ENCODE data around the gene CD36. TPM values are rescaled to one million over a fixed set of nuclear protein-coding genes. Genes with fewer than 3 reads are reported as not detected.

Gene CD36
- polyA plus RNA-seq, 1 donor from 2014 or later = 0.31 TPM

DNA sequence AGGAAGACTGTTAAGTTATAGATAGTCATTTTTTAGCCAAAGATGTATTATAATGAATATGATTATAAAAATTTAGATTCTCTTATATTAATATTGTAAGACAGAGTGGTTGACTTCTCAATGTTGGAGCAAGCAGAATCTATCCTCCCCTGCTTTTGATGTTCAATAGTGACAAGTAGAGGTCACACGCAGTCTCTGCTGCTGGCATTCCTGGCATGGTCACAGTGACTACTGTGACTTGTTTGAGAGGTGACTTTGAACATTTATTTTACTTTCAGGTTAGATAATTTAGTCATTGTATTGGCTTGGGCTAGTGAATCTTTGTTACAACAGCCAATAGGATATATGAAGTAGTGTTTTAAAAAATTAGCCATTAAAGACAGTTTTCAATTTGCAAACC lies 13.7 kb upstream of the CD36 start:
- H3K4me2 ChIP-seq (ENCODE audit: low read length) = no peak overlapping the region
- no peak overlapping the region for H2AFZ ChIP-seq (ENCODE audit: low read depth, low read length)
- H3K9me3 ChIP-seq (ENCODE audit: low read length) = no peaks in the 10 kb centered on the region
- no peak overlapping the region for H3K9ac ChIP-seq (ENCODE audit: low read length)
- H4K20me1 ChIP-seq (ENCODE audit: insufficient read depth) = no peaks in the 10 kb centered on the region
- no peaks in the 10 kb centered on the region for H3K27me3 ChIP-seq (ENCODE audit: insufficient read depth, low read depth, low read length)
- no peak overlapping the region for H3K4me3 ChIP-seq (ENCODE audit: low read length)
- TF ChIP-seq EP300 (conservative IDR thresholded peaks at IDR 0.05; ENCODE audit: poor library complexity, severe bottlenecking) (no peak), RAD21 (conservative IDR thresholded peaks at IDR 0.05) (no peak), POLR2AphosphoS5 (IDR thresholded peaks at IDR 0.05) (no peak)
- H3K36me3 ChIP-seq (ENCODE audit: insufficient read depth, low read length) = no peaks in the 10 kb centered on the region
- no peaks in the 10 kb centered on the region for H3K9me2 ChIP-seq (ENCODE audit: insufficient read depth, low read length)
- H3F3A ChIP-seq (ENCODE audit: insufficient read depth, low read length, poor library complexity, severe bottlenecking) = no peaks in the 10 kb centered on the region
- H3K79me2 ChIP-seq (replicated peaks; ENCODE audit: insufficient read depth, low read length) = no peaks in the 10 kb centered on the region
- H3K27ac ChIP-seq (ENCODE audit: low read length) = no peak overlapping the region

GRCh38 chr7:80629023-80629422 lies 9.4 kb upstream of the CD36 start:
- Histone ChIP-seq H3K36me3 (ENCODE audit: insufficient read depth, low read length) (no peaks in the 10 kb centered on the region), H3K27me3 (ENCODE audit: insufficient read depth, low read depth, low read length) (no peaks in the 10 kb centered on the region), H4K20me1 (ENCODE audit: insufficient read depth) (no peaks in the 10 kb centered on the region), H3K4me3 (ENCODE audit: low read length) (no peak overlapping the region), H3K79me2 (replicated peaks; ENCODE audit: insufficient read depth, low read length) (no peaks in the 10 kb centered on the region), H3K9ac (ENCODE audit: low read length) (no peak overlapping the region), H2AFZ (ENCODE audit: low read depth, low read length) (no peak overlapping the region), H3K27ac (ENCODE audit: low read length) (no peak overlapping the region), H3K4me2 (ENCODE audit: low read length) (no peak overlapping the region), H3F3A (ENCODE audit: insufficient read depth, low read length, poor library complexity, severe bottlenecking) (no peaks in the 10 kb centered on the region), H3K9me2 (ENCODE audit: insufficient read depth, low read length) (no peaks in the 10 kb centered on the region), H3K9me3 (ENCODE audit: low read length) (no peaks in the 10 kb centered on the region)
- no peak for TF ChIP-seq REST (IDR thresholded peaks at IDR 0.05; ENCODE audit: borderline replicate concordance)
- TF ChIP-seq POLR2AphosphoS5 (IDR thresholded peaks at IDR 0.05) = no peak
- TF ChIP-seq RAD21 (conservative IDR thresholded peaks at IDR 0.05) = no peak
- no peak for TF ChIP-seq EZH2 (IDR thresholded peaks at IDR 0.05; ENCODE audit: borderline replicate concordance, insufficient read depth, low read length, poor library complexity, severe bottlenecking)
- no peak for TF ChIP-seq MXI1 (conservative IDR thresholded peaks at IDR 0.05; ENCODE audit: poor library complexity, severe bottlenecking)
- TF ChIP-seq, protein P1, sequence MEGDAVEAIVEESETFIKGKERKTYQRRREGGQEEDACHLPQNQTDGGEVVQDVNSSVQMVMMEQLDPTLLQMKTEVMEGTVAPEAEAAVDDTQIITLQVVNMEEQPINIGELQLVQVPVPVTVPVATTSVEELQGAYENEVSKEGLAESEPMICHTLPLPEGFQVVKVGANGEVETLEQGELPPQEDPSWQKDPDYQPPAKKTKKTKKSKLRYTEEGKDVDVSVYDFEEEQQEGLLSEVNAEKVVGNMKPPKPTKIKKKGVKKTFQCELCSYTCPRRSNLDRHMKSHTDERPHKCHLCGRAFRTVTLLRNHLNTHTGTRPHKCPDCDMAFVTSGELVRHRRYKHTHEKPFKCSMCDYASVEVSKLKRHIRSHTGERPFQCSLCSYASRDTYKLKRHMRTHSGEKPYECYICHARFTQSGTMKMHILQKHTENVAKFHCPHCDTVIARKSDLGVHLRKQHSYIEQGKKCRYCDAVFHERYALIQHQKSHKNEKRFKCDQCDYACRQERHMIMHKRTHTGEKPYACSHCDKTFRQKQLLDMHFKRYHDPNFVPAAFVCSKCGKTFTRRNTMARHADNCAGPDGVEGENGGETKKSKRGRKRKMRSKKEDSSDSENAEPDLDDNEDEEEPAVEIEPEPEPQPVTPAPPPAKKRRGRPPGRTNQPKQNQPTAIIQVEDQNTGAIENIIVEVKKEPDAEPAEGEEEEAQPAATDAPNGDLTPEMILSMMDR (IDR thresholded peaks at IDR 0.05; ENCODE audit: poor library complexity, severe bottlenecking) = no peak
- TF ChIP-seq SMC3 (conservative IDR thresholded peaks at IDR 0.05; ENCODE audit: poor library complexity) = no peak
- no peak for TF ChIP-seq EP300 (conservative IDR thresholded peaks at IDR 0.05; ENCODE audit: poor library complexity, severe bottlenecking)
- TF ChIP-seq TAF1 (IDR thresholded peaks at IDR 0.05; ENCODE audit: low read depth) = no peak
